NCI-H2107 (cell line): ENCODE data around the gene ANO1.
"Not testable (repeated sequence)": the region's sequence is repeated elsewhere in the genome, so short reads cannot be mapped to it uniquely, and the experiment has no call there.

Experiments
- DNase-seq: peaks from one replicate; lab custom pipeline; 2025; lab: John Stamatoyannopoulos, UW

Gene ANO1

DNA sequence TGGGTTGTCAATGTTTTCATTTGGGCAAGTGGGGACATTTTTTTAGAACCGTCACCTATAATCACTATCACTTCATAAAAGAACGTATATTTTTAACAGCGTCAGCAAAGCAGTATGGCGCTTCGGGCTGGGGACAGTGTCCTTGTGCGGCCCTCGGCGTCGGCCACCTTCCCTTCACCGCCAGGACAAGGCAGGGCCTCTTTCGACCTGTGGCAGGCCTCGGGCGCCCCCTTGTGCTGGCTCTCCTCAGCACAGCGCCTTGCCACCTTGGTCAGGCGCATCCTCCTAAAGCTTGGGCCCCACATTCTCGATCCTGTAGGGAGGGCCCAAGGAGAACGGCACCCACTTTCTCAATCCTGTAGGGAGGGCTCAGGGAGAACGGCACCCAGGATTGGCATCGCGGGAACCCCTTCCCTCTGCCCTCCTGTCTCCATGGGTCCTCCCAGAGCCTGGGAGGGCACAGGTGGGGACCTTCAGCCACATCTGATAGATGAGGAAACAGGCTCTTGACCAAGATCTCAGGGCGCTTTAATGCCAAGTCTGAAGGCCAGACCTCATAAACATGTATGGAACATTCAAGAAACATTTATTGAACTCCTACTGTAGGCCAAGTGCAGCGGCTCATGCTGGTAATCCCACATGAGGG lies 113.5 kb downstream of the ANO1 start:
- DNase-seq = peak; percentile 34

DNA sequence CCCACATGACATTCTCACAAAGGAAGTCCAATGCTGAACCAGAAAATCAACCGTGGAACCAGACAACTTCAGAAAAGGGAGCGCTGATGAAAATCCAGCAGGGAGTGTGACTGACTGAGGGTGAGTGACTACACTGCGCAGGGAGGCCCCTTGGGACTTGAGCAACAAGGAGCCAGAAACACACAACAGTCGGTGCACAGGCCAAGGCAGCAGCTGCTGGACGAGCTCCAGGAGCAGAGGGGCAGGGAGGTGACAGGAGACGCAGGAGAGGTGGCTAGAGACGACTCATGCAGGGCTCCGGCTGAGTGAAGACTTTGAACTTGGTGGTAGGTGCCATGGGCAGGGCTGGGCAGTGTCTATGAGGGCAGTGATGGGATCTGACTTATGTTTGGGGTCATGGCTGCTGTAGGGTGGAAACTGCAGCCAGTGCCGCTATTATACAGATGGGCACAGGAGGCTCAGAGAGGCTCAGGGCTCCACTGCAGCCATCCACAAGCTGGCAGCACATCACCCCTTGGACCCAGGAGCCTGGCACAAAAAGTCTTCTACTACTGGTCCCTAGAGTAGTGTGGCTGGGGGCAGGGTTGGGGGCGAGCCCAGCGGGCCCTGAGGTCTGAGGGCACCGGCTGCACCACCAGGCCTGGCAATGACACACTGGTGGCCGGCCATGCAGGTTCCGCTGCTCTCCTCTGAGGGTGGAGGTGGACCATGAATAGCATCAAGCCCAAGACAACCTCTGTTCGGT lies 114.7 kb downstream of the ANO1 start:
- DNase-seq = peak; percentile 73

DNA sequence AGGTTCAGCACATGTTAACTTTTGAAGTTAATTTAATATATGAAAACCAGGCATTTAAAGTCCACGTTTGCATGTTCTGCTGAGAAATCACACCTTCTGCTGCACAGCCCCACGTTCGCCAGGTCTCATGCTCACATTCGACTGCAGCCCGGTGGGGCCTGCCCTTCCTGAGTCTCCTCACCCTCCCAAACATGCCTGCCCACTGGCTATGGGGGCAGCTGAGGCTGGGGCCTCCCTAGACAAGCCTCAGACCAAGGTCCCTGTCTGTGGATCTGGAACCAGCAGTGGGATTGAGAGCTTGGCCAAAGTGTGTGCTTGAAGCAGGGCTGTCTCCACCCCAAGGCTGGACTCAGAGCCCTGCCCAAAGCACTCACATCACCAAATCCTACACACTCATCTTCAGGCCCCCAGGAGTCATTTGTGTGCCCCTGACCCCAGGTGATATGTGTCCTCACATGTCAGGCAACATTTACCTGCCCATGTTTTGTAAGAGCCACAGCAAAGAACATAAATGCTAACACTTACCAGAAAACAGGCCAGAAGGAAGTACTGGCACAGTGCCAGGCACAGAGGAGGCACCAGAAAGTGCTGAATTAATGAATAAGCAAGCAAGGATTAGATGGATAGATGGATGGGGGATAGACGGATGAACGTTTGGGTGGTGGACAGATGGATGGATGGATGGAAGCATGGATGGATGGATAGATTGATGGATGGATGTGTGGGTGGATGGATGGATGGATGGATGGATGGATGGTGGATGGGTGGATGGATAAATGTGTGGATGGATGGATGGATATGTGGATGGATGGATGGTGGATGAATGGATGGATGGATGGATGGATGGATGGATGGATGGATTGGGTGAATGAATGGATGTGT lies 115.5 kb downstream of the ANO1 start:
- DNase-seq = no peak

DNA sequence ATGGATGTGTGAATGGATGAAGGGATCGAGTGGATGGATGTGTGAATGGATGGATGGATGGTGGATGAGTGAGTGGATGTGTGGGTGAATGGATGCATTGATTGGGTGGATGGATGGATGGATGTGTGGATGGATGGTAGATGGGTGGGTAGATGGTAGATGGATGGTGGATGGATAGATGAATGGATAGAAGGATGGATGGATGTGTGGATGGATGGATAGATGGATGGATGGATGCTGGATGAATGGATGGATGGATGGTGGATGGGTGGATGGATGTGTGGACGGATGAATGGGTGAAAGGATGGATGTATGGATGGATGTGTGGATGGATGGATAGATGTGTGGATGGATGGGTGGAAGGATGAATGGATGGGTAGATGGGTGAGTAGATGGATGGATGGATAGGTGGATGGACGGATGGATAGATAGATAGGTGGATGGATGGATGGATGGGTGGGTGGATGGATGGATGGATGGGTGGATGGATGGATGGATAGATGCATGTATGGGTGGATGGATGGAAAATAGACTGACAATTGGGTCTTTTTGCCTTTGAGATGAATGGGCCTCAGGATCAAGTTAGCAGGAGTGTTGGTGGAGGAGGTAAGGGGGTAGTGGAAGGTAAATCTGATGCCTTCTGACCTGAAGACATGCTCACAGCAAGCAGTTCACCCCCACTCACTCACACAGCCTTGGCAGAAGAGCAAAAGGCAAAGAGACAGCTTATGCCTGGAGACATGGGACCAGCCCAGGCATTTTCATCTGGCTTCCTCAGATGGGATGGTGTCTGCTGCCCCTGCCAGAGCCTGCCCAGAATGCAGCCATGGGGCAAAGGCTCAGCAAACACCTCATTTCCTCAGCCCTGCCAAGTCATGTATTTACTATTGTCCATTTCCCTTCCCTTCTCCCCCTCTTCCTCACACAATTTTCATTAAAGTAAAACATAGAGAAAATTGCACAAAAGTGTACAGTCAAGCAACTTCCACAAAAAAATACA lies 117.0 kb downstream of the ANO1 start:
- no peak for DNase-seq

DNA sequence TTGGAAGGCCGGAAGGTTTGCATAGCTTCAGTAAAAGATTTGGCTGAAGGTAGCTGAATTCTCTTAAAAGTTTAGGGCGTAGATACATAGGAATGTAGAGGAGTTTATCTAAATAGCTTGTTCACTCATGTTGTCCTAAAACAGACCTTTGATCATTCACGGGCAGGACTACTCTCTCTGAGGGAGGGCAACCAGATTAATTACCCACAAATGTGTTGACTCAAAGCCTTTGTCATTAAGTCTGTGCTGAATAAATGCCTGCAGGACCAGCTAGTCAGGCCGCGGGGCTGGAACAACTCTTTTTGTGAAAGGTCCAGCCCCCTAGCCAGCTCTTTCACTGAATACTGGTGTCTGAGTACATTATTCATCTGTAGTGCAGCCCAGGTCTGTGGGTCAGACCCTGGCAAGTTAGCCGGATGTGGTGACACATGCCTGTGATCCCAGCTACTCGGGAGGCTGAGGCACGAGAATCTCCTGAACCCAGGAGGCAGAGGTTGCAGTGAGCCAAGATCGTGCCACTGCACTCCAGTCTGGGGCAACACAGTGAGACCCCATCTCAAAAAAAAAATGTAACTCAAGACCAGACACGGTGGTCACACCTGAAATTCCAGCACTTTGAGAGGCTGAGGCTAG lies 122.2 kb downstream of the ANO1 start:
- no peak for DNase-seq

DNA sequence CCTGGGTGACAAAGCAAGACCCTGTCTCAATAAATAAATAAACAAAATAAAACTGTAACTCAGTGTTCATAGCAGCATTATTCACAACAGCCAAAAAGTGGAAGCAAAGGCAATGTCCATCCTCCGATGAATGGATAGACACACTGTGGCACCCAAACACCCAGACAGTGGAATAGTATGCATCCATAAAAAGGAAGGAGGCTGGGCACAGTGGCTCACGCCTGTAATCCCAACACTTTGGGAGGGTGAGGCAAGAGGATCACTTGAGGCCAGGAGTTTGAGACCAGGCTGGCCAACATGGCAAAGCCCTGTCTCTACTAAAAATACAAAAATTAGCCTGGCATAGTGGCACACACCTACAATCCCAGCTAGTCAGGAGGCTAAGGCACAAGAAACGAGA lies 122.9 kb downstream of the ANO1 start:
- not testable (repeated sequence) for DNase-seq

DNA sequence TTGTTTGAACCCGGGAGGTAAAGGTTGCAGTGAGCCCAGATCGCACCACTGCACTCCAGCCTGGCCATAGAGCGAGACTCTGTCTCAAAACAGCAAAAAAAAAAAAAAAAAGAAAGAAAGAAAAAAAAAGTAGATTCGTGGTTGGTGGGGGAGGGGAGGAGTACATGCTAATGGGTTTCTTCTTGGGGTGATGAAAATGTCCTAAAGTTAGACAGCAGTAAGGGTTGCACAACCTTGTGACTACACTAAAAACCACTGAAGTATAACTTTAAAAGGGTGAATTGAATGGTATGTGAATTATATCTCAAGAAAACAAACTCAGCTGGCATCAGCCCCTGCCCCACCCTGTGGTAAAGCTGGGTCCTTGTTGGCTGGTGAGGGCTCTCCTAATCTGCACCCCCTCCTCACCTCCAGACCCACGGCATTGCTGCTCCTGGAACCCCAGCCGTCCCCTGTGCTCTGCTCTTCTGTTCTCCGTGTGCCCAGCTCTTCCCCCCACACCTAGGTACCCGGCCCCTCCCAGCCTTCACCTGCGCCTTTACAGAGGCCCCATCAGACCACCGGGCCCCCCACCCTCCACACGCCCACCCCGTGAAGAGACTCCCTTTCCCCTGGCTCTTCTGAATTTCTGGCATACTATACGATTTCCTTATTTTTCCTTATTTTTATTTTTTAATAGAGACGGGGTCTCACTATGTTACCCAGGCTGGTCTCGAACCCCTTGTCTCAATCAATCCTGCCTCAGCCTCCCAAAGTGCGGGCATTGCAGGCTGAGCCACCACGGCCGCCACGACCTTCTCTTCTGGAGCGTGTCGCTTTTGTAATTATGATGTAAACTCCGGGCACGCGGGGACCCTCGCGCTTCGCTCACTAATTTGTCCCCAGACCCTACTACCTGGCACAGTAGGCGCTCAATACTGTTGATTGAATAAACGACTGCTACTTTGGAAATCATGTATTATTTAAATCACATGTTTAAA lies 124.1 kb downstream of the ANO1 start:
- DNase-seq = no peak

DNA sequence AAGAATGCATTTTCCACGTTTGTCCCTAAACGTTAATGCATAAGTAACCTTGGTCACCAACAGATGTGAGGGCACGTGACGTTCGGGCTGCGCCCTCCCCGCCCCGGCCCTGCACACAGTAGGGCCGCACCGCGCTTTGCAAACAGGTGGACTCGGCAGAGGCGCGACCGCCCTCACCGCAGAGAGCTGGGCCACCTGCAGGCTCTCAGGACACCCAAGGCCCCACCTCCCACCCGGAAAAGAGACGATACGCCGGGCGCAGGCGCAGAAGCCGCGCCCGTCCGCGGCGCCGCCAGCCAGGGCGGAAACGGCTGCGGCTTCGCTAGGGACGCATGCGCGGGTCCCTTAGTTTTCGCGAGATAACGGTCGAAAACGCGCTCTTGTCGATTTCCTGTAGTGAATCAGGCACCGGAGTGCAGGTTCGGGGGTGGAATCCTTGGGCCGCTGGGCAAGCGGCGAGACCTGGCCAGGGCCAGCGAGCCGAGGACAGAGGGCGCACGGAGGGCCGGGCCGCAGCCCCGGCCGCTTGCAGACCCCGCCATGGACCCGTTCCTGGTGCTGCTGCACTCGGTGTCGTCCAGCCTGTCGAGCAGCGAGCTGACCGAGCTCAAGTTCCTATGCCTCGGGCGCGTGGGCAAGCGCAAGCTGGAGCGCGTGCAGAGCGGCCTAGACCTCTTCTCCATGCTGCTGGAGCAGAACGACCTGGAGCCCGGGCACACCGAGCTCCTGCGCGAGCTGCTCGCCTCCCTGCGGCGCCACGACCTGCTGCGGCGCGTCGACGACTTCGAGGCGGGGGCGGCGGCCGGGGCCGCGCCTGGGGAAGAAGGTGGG lies 125.0 kb downstream of the ANO1 start, which contains the start of gene FADD:
TSS of gene FADD (plus strand) at position 377 of the 831 bp plus-strand sequence. CDS start at position 541, 164 bp downstream.
- DNase-seq = peak; percentile 86

DNA sequence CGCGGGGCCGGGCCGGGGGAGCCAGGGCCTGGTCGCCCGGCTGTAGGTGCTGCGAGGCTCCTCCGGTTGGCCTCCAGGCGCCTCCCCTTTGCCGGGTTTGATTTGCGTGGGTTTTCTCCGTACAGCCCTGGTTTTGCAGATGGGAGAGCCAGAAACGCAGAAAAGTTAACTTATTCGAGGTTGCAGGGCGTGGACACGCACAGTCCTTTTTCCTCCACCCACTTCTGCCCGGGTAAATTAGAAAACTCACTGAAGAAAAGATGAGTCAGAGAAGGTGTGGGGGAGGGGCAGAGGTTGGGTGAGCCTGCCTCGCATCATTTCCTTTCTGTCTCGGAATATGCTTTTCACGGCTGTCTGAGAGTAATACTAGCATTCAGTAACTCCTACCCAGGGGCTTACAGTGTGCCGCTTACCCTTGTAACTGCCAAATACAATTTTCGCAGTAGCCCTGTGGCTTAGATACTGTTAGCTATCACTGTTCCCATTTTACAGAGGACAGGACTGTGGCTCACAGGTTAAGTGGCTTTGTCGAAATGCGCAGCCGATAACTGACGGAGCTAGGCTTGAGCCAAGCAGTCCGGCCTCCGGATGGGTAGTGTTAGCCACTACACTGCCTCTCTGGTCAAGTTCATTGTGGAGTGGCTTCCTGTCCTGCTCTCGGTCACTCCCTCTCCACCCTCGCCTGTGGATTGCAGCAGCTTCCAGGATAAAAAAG lies 125.8 kb downstream of the ANO1 start:
- no peak for DNase-seq

DNA sequence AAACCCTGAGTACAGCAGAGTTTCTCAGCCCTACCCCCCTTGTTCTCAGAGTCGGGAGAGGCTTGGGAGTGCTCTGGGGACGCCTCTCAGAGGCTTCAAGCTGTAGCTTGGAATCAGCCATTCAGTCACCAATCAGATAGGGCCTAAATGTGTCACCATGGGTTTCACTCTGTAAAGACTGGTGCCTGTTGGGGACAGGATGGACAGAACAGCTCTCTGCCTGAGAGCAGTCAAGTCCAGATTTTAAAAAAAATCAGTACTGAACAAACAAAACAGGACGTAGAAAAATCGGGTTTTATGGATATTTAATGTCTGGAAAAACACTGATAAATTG lies 126.3 kb downstream of the ANO1 start:
- DNase-seq = no peak

DNA sequence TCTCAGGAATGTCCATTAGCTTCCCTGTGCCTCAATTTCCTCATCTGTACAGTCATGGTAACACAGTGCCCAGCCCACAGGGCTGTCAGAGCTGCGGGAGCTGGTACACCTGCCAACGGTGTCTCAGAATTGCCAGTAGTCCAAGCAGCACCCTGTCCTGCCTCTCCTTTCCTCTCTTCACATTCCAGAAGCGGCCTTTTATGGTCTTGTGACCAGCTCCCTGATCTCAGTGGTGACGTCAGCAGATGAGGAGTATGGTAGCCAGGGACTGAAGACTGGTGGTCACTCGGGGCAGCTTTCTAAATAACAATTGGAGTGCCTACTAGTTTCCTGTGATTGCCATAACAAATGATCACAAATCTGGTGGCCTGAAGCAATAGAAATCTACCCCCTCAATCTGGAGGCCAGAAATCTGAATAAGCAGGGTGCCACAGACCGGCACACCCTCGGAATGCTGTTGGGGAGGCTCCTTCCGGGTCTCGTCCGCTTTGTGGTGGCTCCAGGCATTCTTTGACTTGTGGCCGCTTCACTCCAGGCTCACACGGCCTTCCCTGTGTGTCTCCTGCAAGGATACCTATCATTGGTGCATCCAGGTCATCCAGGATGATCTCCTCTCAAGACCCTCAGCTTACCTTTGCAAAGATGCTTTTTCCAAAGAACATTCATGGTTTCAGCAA lies 127.1 kb downstream of the ANO1 start:
- no peak for DNase-seq

DNA sequence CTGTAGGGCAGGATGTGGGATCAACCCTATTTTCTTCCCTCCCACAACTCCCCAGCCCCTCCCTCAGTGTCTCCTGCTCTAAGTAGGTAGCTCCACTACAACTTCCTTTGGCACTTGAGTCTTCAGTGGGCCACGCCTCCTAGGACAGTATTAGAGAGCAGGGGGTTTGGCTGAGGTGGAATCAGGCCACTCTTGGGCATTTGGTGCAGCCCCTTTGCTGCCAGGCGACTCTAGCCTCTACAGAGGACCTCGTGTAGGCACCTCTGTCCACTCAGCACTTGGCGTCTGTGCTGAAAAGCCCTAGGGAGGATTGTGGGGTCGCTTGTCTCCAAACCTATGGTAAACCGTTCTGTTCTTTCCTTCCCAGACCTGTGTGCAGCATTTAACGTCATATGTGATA lies 127.6 kb downstream of the ANO1 start:
- DNase-seq = no peak

DNA sequence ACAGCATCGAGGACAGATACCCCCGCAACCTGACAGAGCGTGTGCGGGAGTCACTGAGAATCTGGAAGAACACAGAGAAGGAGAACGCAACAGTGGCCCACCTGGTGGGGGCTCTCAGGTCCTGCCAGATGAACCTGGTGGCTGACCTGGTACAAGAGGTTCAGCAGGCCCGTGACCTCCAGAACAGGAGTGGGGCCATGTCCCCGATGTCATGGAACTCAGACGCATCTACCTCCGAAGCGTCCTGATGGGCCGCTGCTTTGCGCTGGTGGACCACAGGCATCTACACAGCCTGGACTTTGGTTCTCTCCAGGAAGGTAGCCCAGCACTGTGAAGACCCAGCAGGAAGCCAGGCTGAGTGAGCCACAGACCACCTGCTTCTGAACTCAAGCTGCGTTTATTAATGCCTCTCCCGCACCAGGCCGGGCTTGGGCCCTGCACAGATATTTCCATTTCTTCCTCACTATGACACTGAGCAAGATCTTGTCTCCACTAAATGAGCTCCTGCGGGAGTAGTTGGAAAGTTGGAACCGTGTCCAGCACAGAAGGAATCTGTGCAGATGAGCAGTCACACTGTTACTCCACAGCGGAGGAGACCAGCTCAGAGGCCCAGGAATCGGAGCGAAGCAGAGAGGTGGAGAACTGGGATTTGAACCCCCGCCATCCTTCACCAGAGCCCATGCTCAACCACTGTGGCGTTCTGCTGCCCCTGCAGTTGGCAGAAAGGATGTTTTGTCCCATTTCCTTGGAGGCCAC lies 128.3 kb downstream of the ANO1 start:
- DNase-seq = no peak

DNA sequence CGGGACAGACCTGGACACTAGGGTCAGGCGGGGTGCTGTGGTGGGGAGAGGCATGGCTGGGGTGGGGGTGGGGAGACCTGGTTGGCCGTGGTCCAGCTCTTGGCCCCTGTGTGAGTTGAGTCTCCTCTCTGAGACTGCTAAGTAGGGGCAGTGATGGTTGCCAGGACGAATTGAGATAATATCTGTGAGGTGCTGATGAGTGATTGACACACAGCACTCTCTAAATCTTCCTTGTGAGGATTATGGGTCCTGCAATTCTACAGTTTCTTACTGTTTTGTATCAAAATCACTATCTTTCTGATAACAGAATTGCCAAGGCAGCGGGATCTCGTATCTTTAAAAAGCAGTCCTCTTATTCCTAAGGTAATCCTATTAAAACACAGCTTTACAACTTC lies 128.9 kb downstream of the ANO1 start:
- DNase-seq = no peak

DNA sequence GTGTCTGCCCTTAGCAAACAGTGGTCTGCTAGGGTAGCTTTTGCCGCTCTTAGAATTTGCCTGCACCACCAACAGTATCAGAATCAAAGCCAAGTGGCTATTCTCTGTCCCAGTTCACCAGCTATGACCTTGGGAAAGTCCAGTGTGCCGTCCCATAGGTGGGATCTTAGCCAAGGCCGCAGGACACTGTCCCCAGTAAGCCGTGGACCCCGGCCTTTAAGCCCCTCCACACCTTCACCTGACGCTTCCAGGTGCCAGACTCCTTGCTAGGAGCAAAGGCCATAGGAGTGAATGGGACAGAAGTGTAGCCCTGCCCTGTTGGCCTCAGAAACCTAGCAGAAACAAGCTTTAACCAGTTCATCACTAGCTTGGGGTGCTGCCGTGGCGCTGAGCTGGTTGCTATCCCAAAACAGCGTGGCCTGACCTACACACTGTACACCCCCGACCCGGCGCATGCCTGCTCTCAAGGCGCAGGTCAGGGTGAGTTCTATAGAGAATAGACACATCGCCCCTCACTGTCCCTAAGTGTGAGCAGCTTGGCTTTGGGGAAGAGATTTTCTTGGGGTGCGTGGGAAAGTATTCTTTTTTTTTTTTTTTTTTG lies 129.5 kb downstream of the ANO1 start:
- DNase-seq = no peak

DNA sequence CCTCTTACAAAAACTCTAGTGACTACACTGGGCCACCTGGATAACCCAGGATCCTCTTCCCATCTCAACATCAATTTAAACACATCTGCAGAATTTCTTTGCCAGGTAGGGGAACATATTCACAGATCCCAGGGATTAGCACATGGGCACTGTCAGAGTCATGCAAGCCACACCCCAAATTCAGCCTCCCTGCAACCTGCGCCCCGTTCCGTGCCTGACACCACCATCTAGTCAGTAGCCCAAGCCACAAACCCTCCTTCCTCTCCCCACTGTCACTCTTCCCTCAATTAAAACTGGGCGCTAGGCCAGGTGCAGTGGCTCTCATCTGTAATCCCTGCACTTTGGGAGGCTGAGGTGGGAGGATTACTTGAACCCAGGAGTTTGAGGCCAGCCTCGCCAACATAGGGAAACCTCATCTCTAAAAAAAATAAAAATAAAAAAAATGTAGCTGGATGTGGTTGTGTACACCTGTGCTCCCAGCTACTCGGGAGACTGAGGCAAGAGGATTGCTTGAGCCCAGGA lies 131.3 kb downstream of the ANO1 start:
- DNase-seq = no peak
